ENCODE data around the gene BCL2A1. TPM values are rescaled to one million over a fixed set of nuclear protein-coding genes. Genes with fewer than 3 reads are reported as not detected.

The BCL2A1 gene
- polyA plus RNA-seq, 4 donors: 0.53 to 0.96 TPM; not detected in 2

DNA sequence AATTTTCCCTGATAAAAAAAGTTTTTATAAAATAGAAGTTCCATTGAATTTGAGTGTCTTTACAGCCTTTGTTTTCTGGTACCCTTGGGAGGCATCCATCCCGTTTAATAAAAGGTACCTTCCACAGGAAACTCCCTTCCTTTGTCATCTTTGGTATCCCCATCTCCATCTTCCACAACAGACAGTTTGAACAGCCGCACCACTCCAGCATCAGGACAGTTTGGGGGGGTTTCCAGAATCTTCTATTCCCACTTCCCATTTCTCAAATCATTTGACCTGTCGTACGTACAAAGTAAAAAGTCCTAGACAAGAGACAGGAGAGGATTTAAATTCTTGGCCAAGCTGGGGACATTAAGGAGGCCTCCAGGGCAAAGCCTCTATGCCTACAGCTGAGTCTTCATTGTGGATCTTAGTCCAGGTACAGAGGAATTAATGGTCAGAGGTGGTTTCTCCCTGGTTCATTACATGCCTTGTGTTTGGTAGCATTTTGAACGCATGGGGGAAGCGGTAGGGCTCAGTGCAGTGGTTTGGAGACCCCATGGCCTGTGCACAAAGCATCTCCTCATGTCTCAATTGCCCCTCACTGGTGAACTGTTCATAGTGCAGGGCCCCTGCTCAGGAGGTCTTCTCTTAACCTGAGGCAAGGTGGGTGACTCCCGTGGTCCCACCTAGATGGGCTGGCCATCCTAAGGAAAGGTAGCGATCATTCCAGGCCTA, 19.4 kb upstream of the BCL2A1 start:
- DNase-seq (ENCODE audit: low read depth in 4 of 4, low spot score in 2 of 4): no peak

DNA sequence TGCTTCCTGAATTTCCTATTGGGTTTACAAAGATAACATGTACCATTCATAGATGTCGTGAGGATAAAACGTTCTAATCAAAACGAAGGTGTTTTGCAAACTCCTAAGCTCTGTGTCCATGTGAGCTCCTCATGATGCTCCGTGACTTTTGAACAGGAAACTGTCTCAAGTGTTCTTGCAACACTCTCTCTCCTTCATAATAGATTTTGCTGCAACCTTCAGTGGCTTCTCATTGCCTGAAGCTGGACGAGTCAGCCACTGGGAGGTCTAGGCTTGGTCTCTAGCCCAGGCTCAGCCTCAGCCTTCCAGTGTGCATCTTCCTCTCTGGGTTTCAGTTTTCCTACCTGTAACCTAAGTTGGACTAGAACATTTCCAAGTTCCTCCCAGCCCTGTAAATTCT, 18.7 kb upstream of the BCL2A1 start:
- DNase-seq (ENCODE audit: low read depth in 4 of 4, low spot score in 2 of 4): no peak

DNA sequence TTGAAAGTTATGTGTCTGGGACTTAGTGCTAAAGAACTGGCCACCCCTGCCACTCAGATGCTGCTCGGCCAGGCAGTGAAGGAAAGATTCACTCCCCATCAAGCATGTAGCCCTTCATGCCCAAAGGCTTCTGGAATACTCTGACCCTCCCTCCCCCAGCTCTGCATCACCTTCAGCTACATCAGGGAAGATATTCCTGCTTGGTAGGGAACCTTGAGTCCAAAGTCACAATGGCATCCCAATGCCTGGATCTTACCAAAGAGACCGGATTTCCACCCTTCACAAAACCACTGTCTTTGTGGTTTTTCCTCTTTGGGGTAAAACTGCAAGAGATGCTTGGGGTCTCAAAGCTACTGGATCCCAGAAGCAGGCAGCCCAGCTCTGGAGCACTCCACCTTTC, 18.2 kb upstream of the BCL2A1 start:
- no peak for DNase-seq (ENCODE audit: low read depth in 4 of 4, low spot score in 2 of 4)

DNA sequence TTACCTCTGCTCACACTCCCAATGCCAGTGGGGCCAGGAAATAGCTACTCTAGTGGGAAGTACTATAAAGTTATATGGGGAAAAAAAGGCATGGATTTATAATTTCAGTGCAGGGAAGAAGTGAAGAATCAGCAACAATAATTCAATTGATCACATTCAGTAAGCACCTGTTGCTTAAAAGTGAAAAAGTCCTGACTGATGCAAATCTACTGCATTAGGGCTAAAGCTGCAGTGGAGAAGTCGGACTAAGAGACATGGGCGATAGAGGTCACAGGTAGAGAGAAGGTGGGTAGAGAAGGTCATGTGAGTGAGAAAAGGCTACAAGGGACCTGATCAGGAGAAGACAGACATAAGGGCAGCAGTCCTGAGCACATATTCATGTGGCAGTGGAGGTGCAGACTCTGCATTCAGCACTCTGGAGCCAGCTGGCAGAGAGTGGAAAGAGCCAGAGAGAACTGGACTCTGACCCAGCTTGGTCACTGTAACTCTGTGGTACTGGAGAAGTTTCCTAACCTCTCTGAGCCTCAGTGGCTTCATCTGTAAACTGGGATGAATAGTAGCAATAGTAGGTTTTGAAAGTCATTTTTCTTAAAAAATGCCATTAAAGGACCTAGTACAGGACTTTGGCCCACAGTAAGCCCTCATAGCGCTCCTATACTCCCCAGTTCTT, 17.6 kb upstream of the BCL2A1 start:
- DNase-seq (ENCODE audit: low read depth in 4 of 4, low spot score in 2 of 4): no peak

DNA sequence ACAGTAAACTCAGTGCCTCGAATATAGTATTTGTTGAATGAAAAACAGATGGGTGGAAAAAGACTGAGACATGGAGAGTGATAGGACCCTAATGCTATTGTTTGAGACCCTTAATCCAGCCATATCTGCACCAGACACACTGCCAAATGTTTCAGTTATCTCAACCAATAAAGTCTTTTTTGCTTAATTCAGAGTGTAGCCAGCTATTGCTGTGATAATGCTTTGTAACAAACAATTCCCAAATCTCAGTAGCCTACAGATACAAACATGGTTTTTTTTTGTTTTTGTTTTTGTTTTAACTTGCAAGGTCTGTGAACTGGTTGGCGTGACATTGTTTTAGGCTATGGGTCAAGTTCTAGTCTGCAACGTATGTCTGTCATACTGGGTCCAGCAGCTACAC, 17.0 kb upstream of the BCL2A1 start:
- no peak for DNase-seq (ENCODE audit: low read depth in 4 of 4, low spot score in 2 of 4)

DNA sequence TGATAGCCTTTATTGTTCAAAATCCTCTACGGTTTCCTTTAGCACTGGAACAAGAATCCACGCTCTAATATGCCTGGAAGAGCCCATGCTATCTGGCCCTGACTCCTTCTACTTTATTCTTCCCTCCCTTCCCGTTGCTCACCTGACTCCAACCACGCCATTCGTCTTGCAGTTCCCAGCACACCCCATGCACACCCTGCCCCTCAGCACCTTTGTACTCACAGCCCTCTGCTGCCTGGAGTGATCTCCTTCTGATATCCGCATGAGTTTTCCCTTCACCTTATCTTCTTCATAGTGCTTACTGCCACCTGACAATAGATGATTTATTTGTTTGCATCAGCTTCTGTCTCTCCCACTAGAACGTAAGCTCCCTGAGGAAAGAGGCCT, 16.6 kb upstream of the BCL2A1 start:
- no peak for DNase-seq (ENCODE audit: low read depth in 4 of 4, low spot score in 2 of 4)

DNA sequence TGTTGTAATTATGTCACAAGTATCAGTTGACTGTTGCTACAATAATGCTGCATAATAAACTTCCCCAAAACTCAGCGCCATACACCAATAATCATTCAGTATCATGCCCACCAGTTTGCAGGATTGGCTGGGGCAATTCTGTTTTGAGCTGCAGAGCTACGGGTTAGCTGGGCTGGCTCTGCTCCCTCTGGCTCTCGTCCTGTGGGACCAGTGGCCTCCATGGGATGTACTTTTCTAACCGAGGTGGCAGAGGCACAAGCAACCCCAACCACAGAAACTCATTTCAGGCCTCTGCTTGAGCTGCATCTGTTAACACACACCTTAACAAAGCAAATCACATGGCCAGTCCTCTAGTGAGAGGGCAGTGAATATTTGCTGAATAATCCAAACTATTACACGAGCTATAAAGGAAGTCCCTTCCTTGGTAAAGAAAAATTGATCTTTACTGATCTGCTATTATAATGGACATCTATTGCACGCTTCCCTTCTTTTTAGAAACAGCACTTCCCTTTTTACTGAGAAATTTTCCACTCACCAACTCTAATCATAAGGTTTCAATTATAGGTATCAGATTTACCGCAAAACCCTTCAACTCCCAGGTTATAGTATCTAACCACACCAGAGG, 10.9 kb upstream of the BCL2A1 start:
- DNase-seq (ENCODE audit: low read depth in 4 of 4, low spot score in 2 of 4): no peak

DNA sequence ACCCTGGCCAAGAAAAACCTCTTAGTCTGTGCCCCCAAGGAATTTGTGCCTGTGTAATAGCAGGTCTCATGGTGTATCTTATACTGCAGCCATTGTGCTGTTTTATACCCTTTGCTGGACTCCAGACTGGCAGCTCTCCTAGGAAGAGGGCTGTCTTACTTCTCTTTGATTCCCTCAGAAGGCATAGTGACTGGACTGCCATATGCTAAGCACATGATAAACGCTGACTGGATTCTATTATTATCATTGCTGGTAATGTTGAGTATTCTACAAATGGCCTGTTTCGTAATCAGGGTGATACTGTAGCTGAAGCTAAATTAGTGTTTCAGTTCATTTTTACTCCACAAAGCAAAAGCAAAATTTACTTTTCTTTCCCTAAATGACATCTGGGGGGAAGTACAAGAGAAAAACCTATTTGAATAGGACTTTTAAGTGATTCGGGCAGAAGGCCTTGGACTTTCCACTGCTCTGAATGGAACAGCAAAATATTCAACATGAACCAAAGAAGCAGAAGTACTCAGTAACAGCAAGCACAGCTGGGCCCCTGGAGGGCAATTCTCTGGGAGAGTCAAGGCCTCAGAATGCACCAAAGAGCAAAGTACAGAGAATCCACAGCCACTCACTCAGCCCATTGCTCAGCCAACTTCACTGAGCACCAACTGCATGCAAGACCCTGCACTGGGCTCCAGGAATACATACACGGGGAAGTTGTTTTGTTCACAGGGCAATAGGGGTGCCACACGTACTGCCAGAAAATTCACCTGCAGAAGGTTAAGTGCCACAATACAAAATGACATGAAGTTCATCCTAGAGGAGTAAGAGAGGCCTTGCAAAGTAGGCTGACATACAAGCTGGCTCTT, 7.9 kb upstream of the BCL2A1 start:
- no peak for DNase-seq (ENCODE audit: low read depth in 4 of 4, low spot score in 2 of 4)

DNA sequence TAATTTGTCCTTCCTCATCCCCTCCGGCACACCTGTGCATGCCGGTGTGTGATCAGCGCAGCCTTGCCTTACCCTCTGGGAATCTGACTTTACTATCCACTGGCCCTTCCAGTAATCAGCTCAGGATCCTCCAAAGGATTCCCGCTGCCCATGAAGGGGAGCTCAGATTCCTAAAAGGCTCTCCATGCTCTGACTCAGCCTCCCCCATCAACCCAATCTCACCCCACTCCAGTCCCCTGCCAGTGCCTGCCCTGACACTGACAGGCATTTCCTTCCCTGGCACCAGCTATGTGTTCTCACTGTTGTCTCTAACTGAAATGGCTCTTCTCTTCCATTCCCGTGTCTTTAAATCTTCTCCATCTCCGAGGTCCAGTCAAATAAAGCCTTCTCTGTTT, 7.3 kb upstream of the BCL2A1 start:
- no peak for DNase-seq (ENCODE audit: low read depth in 4 of 4, low spot score in 2 of 4)

DNA sequence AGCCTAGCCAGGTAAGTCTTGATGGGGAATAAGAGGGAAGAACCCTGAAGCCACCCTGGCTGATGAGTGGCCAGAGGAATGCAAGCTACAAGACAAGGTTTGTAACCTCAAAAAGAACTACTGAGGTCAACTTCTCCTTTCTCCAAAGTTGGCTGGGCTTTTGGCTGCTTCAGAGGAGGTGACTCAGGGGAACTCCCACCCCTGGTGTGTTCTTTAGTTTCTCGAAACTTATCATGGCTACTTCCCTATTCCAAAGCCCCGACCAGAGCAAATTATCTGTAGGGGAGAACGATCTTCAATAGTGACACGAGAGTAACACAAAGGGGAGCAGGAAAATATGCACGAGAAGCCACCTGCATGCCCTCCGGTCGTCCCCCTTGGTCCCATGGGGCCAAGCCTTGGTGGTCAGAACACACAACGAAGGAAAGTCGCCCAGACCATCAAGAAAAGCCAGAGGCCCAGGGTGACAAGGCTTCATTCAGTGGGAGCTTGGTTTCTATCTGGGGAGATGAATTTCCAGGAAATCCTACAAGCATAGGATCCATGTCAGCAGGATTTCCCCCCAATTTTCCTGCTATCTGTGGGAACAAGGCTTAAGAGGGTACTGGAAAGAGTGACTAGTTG, 6.5 kb upstream of the BCL2A1 start:
- no peak for DNase-seq (ENCODE audit: low read depth in 4 of 4, low spot score in 2 of 4)

DNA sequence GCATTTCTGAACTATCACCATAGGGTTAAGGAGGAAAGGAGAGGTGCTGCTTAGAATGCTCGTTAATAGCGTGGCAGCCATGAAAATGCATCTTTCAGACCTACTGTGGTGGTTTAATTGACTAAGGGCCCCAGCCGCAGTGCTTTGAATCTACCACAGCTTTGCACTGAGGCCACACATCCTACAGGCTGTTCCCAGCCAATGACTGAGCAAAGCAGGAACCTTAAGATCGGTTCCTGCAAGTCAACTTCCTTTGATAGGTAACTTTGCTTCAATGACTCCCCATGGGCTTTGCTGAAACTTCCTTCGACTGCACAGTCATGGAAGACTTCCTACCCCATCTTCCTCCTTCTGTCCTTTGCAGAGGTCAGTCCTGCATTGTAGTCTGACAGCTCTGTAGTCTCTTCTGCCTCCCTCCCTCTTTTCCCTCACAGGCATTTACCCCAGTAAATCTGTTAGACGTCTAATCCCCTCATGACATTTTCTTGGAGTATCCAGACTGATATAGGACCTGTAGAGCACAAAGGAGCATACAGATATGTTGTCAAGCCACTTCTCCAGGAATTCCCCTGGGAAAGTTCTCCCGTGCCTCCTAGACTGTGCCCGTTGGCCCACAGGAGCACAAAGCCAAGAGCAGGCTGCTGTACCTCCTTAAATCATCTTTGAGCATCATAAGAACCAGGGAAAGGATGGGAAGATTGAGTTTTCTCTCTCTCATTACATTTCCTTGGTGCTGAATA, 2.6 kb upstream of the BCL2A1 start:
- no peak for DNase-seq (ENCODE audit: low read depth in 4 of 4, low spot score in 2 of 4)

DNA sequence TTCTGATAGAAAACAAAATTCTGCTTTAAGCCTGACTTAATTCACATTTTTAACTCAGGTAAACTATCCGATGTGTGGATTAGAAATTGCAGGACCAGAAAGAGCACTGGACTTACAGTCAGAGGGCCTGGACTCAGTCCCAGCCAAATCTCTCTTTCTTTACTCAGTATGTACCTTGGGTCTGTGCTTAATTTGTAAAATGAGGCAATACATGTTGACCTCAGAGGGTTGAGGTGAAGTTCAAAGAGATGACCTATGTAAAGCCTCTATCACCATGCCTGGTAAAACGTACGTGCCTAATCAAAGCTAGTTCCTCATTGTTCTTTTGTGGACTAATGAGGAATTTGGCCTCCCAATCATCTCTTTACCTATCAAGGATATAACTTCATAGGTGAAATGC, 1.9 kb upstream of the BCL2A1 start:
- no peak for DNase-seq (ENCODE audit: low read depth in 4 of 4, low spot score in 2 of 4)

DNA sequence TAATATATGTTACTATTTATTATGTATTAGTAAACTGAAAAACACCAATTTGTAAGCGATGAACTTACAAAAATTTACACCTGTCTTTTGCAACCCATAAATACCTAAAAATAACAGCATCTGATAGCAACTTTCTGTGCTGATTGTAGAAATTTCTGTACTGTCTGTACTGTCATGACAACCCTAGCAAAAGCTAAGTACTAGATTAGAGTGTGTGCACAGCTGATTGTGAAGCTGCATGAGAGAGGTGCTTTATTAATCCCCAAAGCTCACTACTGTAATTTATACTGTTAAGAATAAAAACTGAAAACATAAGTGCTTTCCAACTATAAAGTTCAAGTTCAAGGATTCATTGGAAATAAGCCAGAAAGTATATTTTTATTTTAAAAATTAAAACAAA, 815 bp downstream of the BCL2A1 start:
- DNase-seq (ENCODE audit: low read depth in 4 of 4, low spot score in 2 of 4): no peak

DNA sequence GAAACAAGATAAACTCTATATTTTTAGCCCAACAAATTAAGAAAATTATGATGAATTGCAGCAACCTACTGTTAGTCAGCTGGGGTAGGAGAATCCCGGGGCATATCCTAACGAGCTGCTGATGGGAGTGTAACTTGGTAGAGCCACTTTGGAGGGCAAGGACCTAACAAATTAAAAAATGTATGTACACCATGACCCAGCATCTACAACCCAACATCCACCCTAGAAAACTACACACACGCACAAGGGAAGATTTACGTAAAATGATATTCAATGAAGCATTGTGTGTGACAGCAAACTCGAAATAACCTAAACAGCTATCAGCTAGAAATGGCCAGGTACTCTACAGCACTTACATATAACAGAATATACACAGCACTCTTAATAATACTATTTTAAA, 1.9 kb downstream of the BCL2A1 start:
- no peak for DNase-seq (ENCODE audit: low read depth in 4 of 4, low spot score in 2 of 4)

DNA sequence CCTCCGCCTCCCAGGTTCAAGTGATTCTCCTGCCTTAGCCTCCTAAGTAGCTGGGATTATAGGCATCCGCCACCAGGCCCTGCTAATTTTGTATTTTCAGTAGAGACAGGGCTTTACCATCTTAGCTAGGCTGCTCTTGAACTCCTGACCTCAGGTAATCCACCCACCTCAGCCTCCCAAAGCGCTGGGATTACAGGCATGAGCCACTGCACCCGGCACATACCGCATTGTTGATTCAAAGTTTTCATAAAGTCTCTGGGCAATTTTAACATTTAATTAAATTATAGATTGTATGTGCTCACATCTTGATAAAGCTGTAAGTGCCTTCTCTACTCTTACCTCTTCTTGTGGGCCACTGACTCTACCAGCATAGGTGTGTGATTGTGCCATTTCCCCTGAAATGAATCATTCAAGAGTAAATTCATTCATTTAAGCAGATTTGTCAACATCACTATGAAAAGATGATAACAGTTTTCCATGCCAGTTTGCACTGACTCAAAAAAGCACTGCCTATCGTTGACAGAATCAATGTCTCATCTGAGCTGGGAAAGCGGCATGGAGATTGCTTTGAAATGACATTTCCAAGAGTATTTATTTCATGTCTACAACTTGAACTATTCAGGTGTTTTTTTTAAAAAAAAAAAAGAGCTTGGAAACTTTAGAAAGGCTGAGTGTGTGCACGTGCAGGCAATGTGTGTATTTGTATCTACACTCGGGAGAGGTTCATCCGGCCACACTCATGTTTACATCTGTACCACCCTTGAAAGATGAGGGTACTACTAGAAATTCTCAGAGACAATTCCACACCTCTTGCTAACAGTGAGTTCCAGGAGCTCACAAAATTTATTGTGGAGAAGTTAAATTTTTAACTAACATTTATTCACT, 3.5 kb downstream of the BCL2A1 start:
- DNase-seq (ENCODE audit: low read depth in 4 of 4, low spot score in 2 of 4): no peak

DNA sequence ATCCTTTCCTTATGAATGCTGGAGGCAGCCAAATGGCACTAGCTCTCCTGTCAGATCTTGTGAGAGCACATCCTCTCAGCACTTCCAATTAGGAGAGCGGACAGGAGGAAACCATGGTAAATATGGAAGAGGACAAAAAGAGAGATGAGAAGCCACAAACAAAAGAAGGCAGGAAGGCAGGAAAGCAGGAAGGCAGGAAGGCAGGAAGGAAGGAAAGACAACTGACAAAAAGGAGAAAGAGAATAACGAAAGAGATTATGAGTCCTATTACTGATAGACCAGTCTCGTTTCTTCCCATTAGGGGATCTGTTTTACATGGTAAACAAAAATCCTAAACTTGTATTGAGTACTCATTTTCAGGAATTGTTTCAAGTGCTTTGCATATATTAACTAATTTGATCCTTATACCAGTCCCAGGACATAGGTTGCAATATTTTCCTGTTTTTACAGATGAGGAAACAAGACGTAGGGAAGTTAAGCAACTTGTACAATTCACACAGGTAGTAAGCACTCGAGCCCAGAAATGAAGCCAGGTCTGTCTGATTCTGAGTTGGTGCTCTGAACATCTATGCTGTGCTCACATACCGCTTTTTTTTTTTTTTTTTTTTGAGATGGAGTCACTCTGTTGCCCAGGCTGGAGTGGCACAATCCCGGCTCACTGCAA, 4.2 kb downstream of the BCL2A1 start:
- DNase-seq (ENCODE audit: low read depth in 4 of 4, low spot score in 2 of 4): no peak

DNA sequence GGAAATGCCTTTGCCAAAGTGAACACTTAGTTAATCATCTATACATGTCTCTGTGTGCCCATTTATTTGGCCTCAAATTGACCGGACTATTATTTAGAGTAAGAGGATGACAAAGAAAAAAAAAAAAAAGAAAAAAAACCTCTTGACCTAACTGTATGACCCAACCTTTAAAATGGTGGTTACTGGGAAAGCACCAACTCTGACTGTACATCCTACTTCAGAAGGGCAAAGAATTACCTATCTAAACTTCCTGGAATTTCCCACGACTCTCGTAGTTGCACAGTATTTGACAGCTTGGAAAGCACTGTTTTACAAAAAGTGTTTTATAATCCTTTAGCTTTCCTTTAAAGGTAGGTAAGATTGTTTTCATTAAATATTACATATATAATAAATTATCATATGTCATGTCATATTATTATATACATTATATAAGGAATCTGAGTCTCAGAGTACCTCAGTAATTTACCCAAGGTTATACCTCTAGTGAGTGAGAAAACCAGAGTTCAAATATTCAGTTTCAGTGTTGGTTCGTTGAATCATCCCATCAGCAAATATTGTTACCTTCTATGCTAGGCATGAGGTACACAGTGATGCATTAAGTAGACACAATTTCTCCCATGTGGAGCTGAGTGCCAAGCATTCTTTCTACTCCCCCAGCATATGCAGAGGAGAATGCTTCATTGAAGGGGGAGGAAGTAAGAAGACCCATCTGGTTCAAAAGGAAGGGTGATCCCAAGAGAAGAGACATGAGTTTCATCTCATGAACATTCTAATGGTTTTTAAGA, 5.0 kb downstream of the BCL2A1 start:
- no peak for DNase-seq (ENCODE audit: low read depth in 4 of 4, low spot score in 2 of 4)

Data from left renal cortex interstitium (tissue), 4 donors.